Caco-2 (cell line): Measurements from ENCODE around the gene C1GALT1C1L. TPM values are rescaled to one million over a fixed set of nuclear protein-coding genes. Genes with fewer than 3 reads are reported as not detected.
"Not testable (repeated sequence)": the region's sequence is repeated elsewhere in the genome, so short reads cannot be mapped to it uniquely, and the experiment has no call there.

ENCODE experiments used
- BruUV-seq: library from RNA; stranded (reverse); fragments of 400-500 nt; replicated peaks from 2 replicates; lab custom pipeline; 2021; lab: Mats Ljungman, UMichigan
- CTCF ChIA-PET: fragments of 300-600 bp; sonication (Branson Sonifier 250); formaldehyde crosslinking; loops from one replicate; lab custom pipeline; 2022; ENCODE audit warnings: antibody characterized with exemption; lab: Charles Lee
- POLR2A ChIA-PET: fragments of 300-600 bp; sonication (Branson Sonifier 250); formaldehyde crosslinking; loops from one replicate; lab custom pipeline; 2022; ENCODE audit warnings: antibody characterized with exemption; lab: Charles Lee
- DNase-seq, 2 experiments: peaks; one replicate each; pipeline versions ENCODE4 v3.0.0 to v3.0.0-alpha.2; 2020 to 2022
- H3K27me3 ChIP-seq: replicated peaks from 2 replicates; pipeline ENCODE4 v1.6.0; 2011; ENCODE audit warnings: low read length; ENCODE audit not compliant: control insufficient read depth, insufficient read depth
- H3K36me3 ChIP-seq: 2 replicates; pipeline ENCODE4 v1.5.1; 2011; ENCODE audit warnings: low read length; ENCODE audit not compliant: control insufficient read depth, insufficient read depth
- H3K4me1 ChIP-seq: fragments of 250-450 bp; sonication (Bioruptor Pico); 2 replicates; pipeline ENCODE4 v1.5.1; 2020; ENCODE audit warnings: mild to moderate bottlenecking
- H3K4me3 ChIP-seq: 2 replicates; pipeline ENCODE4 v1.5.1; 2011; ENCODE audit warnings: low read depth, mild to moderate bottlenecking, control low read depth, low read length
- H3K9me3 ChIP-seq: fragments of 250-450 bp; sonication (Bioruptor Pico); 2 replicates; pipeline ENCODE4 v1.5.1; 2020; ENCODE audit warnings: mild to moderate bottlenecking, moderate library complexity
- H3K27ac Mint-ChIP-seq: one replicate; pipeline ENCODE4 v1.8.0; 2022; ENCODE audit warnings: mixed read lengths; ENCODE audit not compliant: unreplicated experiment
- H3K27me3 Mint-ChIP-seq: one replicate; pipeline ENCODE4 v1.8.0; 2022; ENCODE audit warnings: mixed read lengths; ENCODE audit not compliant: insufficient read depth, unreplicated experiment
- H3K36me3 Mint-ChIP-seq: one replicate; pipeline ENCODE4 v1.8.0; 2022; ENCODE audit warnings: mild to moderate bottlenecking, mixed read lengths; ENCODE audit not compliant: insufficient read depth, unreplicated experiment
- H3K4me1 Mint-ChIP-seq: one replicate; pipeline ENCODE4 v1.8.0; 2022; ENCODE audit warnings: low read depth, mixed read lengths; ENCODE audit not compliant: unreplicated experiment
- H3K4me3 Mint-ChIP-seq: one replicate; pipeline ENCODE4 v1.8.0; 2022; ENCODE audit warnings: mild to moderate bottlenecking, moderate library complexity, mixed read lengths; ENCODE audit not compliant: unreplicated experiment
- H3K9me3 Mint-ChIP-seq: one replicate; pipeline ENCODE4 v1.8.0; 2022; ENCODE audit warnings: mixed read lengths; ENCODE audit not compliant: unreplicated experiment
- intact Hi-C: fragments of 100-400 bp; cut with micrococcal nuclease; formaldehyde crosslinking; loops from one replicate; pipeline ENCODE4 v1.10.0; 2022; ENCODE audit not compliant: unreplicated experiment
- total RNA-seq: library from RNA; stranded (reverse); gene quantifications from 2 replicates; pipeline ENCODE4 v1.2.3, GENCODE V29; 2022
- TF ChIP-seq, protein P1 (sequence below), 2 experiments: fragments of 200-600 bp in 1 of 2; IDR thresholded peaks; 1 replicate in 1 of 2; 2 replicates in 1 of 2; pipeline versions ENCODE4 v1.5.1 to v1.8.0; 2011 to 2022; ENCODE audit warnings: antibody characterized with exemption in 1 of 2, control low read depth in 1 of 2, inconsistent platforms in 1 of 2, low read depth in 1 of 2, low read length in 1 of 2, mild to moderate bottlenecking in 1 of 2, moderate library complexity in 1 of 2; ENCODE audit not compliant: insufficient read depth in 1 of 2, severe bottlenecking in 1 of 2, unreplicated experiment in 1 of 2

The C1GALT1C1L gene
- total RNA-seq, 1 experiment from 2014 or later: 1.0 TPM

DNA sequence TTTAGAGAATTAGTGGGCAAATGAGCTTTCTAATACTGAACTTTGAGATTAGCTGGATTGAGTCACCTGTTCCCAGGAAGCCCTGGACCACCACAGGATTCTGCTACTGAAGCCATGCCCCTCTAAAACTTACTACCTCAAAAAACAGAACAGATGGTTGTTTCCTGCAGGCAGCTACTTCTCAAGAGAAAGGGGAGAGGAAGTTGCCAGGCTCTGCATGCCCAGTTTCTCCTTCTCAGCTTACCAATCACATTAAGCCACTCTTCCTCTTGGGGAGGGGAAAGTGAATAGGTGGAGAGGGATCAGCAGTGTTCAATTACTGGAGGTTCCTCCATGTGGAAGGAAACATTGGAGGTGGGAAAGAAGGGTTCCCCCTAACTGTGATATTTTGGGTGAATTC is 24.9 kb upstream of the C1GALT1C1L start:
- CTCF ChIA-PET: no interaction called here
- no peaks in the 10 kb centered on the region for H3K4me1 Mint-ChIP-seq
- intact Hi-C loops: no loop called here

DNA sequence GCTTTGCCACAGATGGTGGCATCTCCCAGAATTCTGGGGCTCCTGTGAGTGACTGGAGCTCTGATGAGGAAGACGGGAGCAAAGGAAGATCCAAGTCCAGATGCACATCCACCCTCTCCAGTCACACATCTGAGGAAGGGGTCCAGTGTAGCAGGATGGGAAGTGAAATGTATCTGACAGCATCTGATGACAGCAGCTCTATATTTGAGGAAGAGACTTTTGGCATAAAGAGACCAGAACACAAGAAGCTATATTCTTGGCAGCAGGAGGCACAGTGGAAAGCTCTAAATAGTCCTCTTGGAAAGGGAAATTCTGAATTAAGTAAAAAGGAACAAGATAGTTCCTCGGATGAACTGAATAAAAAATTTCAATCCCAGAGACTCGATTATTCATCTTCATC is 23.5 kb upstream of the C1GALT1C1L start:
- ChIA-PET POLR2A (no interaction called here), CTCF (interaction anchor here (0.6 kb wide), 1 partner anchor 85 kb away, joined by 5 read pairs; no protein-coding TSS in a partner anchor)
- intact Hi-C loops: no loop called here
- Histone ChIP-seq H3K27me3 (no peaks in the 10 kb centered on the region), H3K9me3 (no peaks in the 10 kb centered on the region), H3K4me3 (no peak overlapping the region), H3K36me3 (no peaks in the 10 kb centered on the region), H3K4me1 (no peaks in the 10 kb centered on the region)
- H3K9me3 Mint-ChIP-seq: no peaks in the 10 kb centered on the region
- no peak overlapping the region for H3K4me3 Mint-ChIP-seq
- BruUV-seq: no TSS peak
- H3K36me3 Mint-ChIP-seq: no peaks in the 10 kb centered on the region
- peaks cover 12% of the 10 kb centered on the region for H3K27me3 Mint-ChIP-seq
- TF ChIP-seq, protein P1, sequence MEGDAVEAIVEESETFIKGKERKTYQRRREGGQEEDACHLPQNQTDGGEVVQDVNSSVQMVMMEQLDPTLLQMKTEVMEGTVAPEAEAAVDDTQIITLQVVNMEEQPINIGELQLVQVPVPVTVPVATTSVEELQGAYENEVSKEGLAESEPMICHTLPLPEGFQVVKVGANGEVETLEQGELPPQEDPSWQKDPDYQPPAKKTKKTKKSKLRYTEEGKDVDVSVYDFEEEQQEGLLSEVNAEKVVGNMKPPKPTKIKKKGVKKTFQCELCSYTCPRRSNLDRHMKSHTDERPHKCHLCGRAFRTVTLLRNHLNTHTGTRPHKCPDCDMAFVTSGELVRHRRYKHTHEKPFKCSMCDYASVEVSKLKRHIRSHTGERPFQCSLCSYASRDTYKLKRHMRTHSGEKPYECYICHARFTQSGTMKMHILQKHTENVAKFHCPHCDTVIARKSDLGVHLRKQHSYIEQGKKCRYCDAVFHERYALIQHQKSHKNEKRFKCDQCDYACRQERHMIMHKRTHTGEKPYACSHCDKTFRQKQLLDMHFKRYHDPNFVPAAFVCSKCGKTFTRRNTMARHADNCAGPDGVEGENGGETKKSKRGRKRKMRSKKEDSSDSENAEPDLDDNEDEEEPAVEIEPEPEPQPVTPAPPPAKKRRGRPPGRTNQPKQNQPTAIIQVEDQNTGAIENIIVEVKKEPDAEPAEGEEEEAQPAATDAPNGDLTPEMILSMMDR (IDR thresholded peaks at IDR 0.05; ENCODE audit: insufficient read depth in 1 of 2, low read depth in 1 of 2, low read length in 1 of 2, severe bottlenecking in 1 of 2, unreplicated experiment in 1 of 2): no peak
- DNase-seq: no peak
- H3K27ac Mint-ChIP-seq: no peak overlapping the region
- no peaks in the 10 kb centered on the region for H3K4me1 Mint-ChIP-seq

More for the DNA sequence above, 24.9 kb upstream of the C1GALT1C1L start:
- H3K9me3 Mint-ChIP-seq: no peaks in the 10 kb centered on the region
- DNase-seq: no peak
- Histone ChIP-seq H3K27me3 (no peaks in the 10 kb centered on the region), H3K9me3 (no peaks in the 10 kb centered on the region), H3K4me1 (no peaks in the 10 kb centered on the region), H3K36me3 (no peaks in the 10 kb centered on the region), H3K4me3 (no peak overlapping the region)
- TF ChIP-seq, protein P1 (IDR thresholded peaks at IDR 0.05; ENCODE audit: insufficient read depth in 1 of 2, low read depth in 1 of 2, low read length in 1 of 2, severe bottlenecking in 1 of 2, unreplicated experiment in 1 of 2): no peak
- no TSS peak for BruUV-seq
- H3K4me3 Mint-ChIP-seq: no peak overlapping the region
- H3K36me3 Mint-ChIP-seq: no peaks in the 10 kb centered on the region
- no peak overlapping the region for H3K27ac Mint-ChIP-seq
- H3K27me3 Mint-ChIP-seq: peaks cover 12% of the 10 kb centered on the region
- POLR2A ChIA-PET: no interaction called here

DNA sequence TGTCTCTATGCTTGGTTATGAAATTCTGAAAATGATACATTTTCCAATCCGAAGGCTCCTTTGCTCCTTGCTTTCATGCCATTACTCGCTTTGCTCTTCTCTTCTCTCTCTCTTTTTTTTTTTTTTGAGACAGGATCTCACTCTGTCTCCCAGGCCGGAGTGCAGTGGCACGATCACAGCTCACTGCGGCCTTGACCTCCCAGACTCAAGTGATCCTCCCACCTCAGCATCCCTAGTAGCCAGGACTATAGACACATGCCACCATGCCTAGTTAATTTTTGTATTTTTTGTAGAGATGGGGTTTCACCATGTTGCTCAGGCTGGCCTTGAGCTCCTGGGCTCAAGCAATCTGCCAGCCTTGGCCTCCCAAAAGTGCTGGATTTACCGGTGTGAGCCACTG is 21.9 kb upstream of the C1GALT1C1L start:
- H3K27me3 ChIP-seq, H3K27ac Mint-ChIP-seq, intact Hi-C loops, H3K36me3 ChIP-seq, H3K9me3 Mint-ChIP-seq, H3K4me3 Mint-ChIP-seq, H3K4me3 ChIP-seq, H3K9me3 ChIP-seq, DNase-seq, BruUV-seq, H3K4me1 Mint-ChIP-seq, POLR2A ChIA-PET, H3K36me3 Mint-ChIP-seq, H3K4me1 ChIP-seq: not testable (repeated sequence)
- CTCF ChIA-PET: interaction anchor here (1.1 kb wide), 1 partner anchor 93 kb away, joined by 3 read pairs; no protein-coding TSS in a partner anchor
- H3K27me3 Mint-ChIP-seq: peaks cover 12% of the 10 kb centered on the region
